Neural cell (in vitro differentiated cells): Measurements from ENCODE around the gene SERPINE2.

Source experiments
- CTCF ChIP-seq: fragments of 450-650 bp; IDR thresholded peaks from 2 replicates; pipeline ENCODE4 v1.5.1; 2014; ENCODE audit warnings: antibody characterized with exemption, mild to moderate bottlenecking, moderate library complexity; ENCODE audit not compliant: poor library complexity, severe bottlenecking
- EZH2 ChIP-seq: fragments of 200-600, 300-800 bp; shearing (Covaris generic), sonication (generic); IDR thresholded peaks from 2 replicates; pipeline ENCODE4 v1.6.1; 2014; ENCODE audit warnings: antibody characterized with exemption, low read length, borderline replicate concordance, mild to moderate bottlenecking; ENCODE audit not compliant: insufficient read depth, poor library complexity, severe bottlenecking

- no peak for TF ChIP-seq EZH2
- no peak for TF ChIP-seq CTCF
Observed at GRCh38 chr2:224030786-224031185, 8.3 kb downstream of the SERPINE2 start.
